OCI-LY7 (cell line): Measurements from ENCODE around the gene ZNF837.

Experiments
- CTCF ChIP-seq: fragments of 200-600 bp; sonication (generic); conservative IDR thresholded peaks from 2 replicates; pipeline ENCODE4 v1.5.1; 2014; ENCODE audit warnings: mild to moderate bottlenecking, antibody characterized with exemption, low read length, moderate library complexity, mixed read lengths
- EZH2phosphoT487 ChIP-seq: fragments of 200-600 bp; sonication (generic); IDR thresholded peaks from 2 replicates; pipeline ENCODE4 v1.6.1; 2018; ENCODE audit warnings: low read depth, borderline replicate concordance, mild to moderate bottlenecking, mixed run types, antibody characterized with exemption, low read length, moderate library complexity, mixed read lengths

- TF ChIP-seq CTCF (no peak), EZH2phosphoT487 (no peak)
Observed at GRCh38 chr19:58345558-58345957, 35.3 kb downstream of the ZNF837 start.
